COLO829 (cell line): ENCODE measurements around the gene KATNB1.
"Not testable (repeated sequence)": the region's sequence is repeated elsewhere in the genome, so short reads cannot be mapped to it uniquely, and the experiment has no call there.

Source experiments
- DNase-seq: peaks from one replicate; pipeline ENCODE4 v3.0.0; 2012; ENCODE audit warnings: low spot score

The KATNB1 gene

GRCh38 chr16:57773019-57773418 lies 37.4 kb downstream of the KATNB1 start:
- DNase-seq: no peak

GRCh38 chr16:57773655-57774295 lies 38.2 kb downstream of the KATNB1 start:
- DNase-seq: no peak

- DNase-seq: no peak
Observed at GRCh38 chr16:57774705-57775285, 39.2 kb downstream of the KATNB1 start.

GRCh38 chr16:57775661-57776469 lies 40.3 kb downstream of the KATNB1 start:
- DNase-seq: no peak

GRCh38 chr16:57778658-57779057 lies 43.1 kb downstream of the KATNB1 start:
- no peak for DNase-seq

- not testable (repeated sequence) for DNase-seq
Observed at GRCh38 chr16:57779836-57780235, 44.3 kb downstream of the KATNB1 start.

- no peak for DNase-seq
Observed at GRCh38 chr16:57781349-57781740, 45.8 kb downstream of the KATNB1 start.

- DNase-seq: no peak
Observed at GRCh38 chr16:57781741-57782606, 46.4 kb downstream of the KATNB1 start.

- DNase-seq: not testable (repeated sequence)
Observed at GRCh38 chr16:57782607-57783055, 47.1 kb downstream of the KATNB1 start.

GRCh38 chr16:57783116-57783515 lies 47.5 kb downstream of the KATNB1 start:
- no peak for DNase-seq

- DNase-seq: no peak
Observed at GRCh38 chr16:57783883-57784282, 48.3 kb downstream of the KATNB1 start.

- DNase-seq: no peak
Observed at GRCh38 chr16:57784334-57784733, 48.8 kb downstream of the KATNB1 start.

- DNase-seq: no peak
Observed at GRCh38 chr16:57785385-57785784, 49.8 kb downstream of the KATNB1 start.

GRCh38 chr16:57785924-57786323 lies 50.4 kb downstream of the KATNB1 start:
- DNase-seq: no peak

GRCh38 chr16:57786632-57787518 lies 51.3 kb downstream of the KATNB1 start:
- DNase-seq: no peak

- DNase-seq: no peak
Observed at GRCh38 chr16:57787519-57787905, 51.9 kb downstream of the KATNB1 start.

- DNase-seq: no peak
Observed at GRCh38 chr16:57788252-57788841, 52.8 kb downstream of the KATNB1 start.

GRCh38 chr16:57788951-57789350 lies 53.4 kb downstream of the KATNB1 start:
- no peak for DNase-seq

- no peak for DNase-seq
Observed at GRCh38 chr16:57791195-57791892, 55.8 kb downstream of the KATNB1 start.

GRCh38 chr16:57791893-57792461 lies 56.4 kb downstream of the KATNB1 start:
- DNase-seq: no peak
